Superior temporal gyrus (tissue), 1 donor: ENCODE data around the gene PABPN1L.
A peak's percentile ranks its signal among the peaks of the same experiment; 100 is the strongest.

ENCODE experiments used
- DNase-seq: peaks from one replicate; pipeline ENCODE4 v3.0.0-alpha.2; 2016; ENCODE audit errors: extremely low spot score

The PABPN1L gene

DNA sequence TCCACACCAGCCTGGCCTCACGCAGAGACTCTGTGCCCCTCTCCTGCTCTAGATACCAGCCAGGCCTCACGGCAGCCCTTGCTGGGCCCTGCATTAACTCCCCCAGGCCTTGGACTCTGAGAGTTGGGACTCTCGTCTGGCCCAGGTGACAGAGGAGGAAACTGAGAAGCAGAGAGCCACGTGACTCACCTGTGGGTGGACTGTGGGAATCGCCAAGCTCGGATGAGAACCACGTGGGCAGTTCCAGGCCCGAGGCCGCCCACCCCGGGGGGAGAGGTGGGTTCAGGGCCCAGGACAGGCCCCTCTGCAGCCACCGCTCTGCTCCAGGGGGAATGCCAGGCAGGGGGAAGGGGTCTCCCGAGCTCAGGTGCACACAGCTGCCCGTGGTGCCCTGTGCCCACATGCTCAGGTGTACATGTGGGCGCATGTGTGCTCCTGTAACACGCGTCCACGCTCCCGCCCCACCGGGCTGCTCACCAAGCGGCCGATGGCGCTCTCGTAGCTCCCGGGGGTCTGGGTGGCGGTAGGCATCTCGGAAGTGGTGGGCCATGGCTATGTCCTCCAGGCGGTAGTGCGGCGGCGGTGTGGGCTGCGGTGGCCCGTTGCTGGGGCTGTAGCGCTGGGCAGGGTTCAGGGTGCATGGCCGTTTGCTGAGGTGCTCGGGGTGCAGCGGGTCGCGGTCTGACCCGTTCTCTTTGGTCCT is 18.3 kb upstream of the PABPN1L start:
- DNase-seq = no peak

DNA sequence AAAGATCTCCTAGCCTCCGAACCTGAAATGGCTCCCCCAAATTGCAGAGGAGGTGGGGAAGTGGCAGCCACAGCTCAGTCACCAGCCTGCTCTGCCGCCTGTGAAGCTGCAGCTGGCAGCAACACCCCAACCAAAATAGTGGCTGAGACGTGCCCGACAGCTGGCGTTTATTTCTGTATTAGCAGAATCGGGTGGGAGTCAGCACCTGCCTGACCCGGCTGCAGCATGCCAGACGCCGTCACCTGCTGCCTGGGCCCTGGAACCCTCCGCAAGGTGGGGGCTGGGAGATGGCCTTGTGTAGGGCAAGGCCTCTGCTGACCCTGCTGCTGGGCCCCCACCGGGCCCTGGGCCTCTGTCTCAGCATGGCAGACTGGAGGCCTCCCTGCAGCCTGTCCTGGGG is 17.5 kb upstream of the PABPN1L start:
- peak; percentile 12 for DNase-seq

DNA sequence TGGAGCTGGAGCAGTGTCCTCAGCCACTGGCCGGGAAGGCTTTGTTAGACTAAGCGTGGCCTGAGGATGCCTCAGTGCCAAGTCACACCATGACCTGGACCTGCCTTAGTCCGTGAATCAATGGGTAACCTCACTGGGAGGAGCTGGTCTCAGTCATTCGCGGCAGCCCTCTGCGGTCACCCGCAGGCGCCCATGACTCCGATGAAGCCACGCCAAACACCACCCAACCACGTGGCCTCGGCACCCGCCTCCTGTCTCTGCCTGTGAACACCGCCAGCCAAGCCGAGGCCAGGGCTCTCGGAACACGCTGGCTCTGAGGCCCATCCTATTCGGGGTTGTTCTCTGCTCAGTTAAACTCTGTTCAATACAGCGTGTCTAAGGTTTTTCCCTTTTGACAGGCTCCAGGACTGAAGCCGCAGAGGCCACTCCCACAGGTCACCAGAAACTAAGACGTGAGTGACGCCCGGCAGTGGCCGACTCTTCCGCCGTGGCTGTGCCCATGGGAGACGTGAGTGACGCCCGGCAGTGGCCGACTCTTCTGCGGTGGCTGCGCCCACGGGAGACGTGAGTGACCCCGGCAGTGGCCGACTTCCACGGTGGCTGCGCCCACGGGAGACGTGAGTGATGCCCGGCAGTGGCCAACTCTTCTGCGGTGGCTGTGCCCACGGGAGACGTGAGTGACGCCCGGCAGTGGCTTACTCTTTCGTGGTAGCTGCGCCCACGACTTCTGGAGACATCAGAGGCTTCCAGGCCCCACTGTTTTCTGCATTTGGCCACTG is 16.8 kb upstream of the PABPN1L start:
- DNase-seq = peak; percentile 7

DNA sequence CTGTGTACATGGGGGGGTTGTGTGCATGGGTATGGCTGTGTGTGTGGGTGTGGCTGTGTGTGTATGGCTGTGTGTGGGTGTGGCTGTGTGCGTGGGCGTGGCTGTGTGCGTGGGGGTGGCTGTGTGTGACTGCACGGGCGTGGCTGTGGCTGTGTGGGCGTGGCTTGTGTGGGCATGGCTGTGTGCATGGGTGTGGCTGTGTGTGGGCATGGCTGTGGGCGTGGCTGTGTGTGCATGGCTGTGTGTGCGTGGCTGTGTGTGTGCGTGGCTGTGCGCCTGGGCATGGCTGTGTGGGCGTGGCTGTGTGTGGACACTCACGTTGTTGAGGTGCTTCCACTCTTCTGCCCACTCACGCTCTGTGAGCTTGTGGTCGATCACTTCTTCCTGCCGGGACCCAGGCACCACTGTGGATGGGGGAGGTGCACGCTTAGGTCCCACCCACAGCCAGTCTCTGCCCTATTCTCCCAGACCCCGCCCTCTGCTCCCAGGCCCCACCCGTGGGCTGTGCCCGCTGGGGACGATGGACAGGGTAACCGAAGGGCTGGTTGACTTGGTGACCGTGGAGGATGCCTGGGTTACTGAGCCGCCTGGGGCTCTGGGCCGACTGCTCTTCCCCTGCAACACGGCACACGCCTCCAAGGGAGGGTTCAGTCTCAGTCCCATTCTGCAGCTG is 16.0 kb upstream of the PABPN1L start:
- DNase-seq = no peak

DNA sequence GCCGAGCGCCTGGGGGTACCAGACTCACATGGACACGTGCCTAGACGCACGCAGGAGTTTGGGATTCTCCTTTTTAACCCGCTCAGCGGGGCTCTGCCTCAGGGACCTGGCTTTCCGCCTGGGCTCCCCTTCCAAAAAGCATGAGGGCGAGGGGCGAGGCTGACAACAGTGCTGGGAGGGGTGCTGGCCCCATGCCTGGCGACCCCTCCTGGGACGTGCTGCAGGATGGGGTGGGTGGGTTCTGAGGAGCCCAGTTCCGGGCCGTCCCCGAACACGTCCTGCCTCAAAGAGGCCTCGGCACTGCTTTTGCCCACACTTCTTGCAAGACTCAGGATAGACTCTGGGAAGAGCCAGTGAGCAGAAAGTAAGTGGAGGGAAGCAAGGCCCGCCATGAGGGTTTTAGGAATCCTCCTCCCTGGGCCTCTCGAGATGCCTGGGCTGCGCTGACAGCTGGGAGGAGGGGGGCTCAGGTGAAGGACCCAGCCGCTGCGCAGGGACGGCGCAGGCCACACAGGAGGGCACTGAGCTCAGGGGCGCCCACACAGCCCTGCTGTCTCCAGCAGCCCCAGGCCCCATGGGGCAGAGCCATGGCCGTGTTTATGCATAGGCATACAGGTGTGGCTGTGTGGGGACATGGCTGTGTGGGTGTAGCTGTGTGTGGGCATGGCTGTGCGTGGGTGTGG is 15.4 kb upstream of the PABPN1L start:
- no peak for DNase-seq

DNA sequence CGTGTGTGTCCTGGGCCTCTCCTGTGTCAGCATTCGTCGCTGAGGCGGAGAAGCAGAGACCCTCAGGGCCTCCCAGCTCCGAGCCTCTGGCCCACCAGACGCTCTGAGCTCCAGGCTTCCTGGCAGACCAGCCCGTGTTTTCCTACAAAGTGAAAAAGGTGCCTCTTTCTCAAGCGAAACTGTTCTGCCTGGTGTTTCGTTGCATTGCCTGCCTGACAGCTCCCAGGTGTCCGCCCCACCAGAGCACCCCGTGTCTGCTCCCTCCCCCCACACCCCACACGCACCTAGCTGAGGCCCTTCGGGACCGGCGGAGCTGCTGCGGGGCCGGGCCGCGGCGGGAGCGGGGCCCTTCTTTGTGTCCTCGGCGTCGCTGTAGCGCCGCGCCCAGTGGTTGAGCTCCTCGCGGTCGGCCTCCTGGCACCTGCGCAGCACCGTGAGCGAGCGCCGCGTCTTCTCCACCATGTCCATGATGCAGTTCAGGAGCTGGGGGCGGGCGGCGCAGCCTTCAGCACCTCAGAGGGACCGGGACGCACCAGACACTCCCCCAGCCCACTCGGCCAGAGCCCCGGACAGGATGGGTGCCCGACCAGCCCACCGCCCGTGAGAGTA is 14.7 kb upstream of the PABPN1L start:
- no peak for DNase-seq

DNA sequence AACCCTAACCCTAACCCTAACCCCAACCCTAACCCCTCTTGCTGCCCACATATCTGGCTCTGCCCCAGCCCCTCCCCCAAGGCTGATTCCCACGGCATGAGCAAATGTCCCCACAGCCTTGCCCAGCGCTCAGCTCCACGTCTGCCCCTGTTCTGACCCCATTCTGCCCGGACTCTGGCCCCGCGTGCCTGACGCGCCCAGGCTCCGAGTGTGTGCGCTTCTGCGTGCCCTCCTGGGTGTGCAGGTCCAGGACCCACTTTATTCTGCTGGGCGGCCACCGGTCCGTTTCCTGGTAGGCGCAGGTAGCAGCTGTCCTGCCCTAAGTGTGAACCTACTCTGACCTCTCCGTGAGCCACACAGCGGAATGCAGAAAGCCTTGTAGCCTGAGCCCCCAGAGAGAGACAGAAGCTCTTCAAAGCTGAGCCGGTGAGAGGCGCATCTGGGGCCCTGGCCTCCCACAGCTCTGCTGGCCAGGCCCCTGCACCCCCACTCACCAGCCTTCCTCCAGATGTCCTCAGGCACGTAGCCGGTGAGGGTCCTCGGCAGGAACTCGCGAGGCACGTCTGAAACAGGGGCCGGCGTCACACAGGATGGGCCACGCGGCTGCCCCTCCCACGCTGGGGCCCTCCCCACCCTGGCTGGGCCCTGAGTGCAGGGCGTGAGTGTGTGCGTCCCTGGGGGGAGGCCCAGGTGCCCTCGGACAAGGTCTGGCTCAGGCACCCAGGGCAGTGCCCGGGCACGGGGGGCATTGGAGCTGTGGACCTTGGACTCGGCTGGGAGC is 14.0 kb upstream of the PABPN1L start:
- DNase-seq = no peak

DNA sequence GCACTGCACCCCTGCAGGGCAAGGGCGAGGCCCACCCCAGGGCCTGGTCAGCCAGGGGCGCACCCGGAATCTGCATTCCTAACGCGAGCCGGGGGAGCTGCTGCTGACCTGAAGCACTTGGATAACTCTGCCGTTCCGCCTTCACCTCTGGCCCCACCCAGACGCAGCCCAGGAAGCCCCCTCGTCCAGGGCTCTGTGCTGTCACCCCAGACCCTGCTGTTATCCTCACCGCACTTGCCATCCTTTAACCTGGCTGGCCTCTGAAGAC is 13.3 kb upstream of the PABPN1L start:
- no peak for DNase-seq

DNA sequence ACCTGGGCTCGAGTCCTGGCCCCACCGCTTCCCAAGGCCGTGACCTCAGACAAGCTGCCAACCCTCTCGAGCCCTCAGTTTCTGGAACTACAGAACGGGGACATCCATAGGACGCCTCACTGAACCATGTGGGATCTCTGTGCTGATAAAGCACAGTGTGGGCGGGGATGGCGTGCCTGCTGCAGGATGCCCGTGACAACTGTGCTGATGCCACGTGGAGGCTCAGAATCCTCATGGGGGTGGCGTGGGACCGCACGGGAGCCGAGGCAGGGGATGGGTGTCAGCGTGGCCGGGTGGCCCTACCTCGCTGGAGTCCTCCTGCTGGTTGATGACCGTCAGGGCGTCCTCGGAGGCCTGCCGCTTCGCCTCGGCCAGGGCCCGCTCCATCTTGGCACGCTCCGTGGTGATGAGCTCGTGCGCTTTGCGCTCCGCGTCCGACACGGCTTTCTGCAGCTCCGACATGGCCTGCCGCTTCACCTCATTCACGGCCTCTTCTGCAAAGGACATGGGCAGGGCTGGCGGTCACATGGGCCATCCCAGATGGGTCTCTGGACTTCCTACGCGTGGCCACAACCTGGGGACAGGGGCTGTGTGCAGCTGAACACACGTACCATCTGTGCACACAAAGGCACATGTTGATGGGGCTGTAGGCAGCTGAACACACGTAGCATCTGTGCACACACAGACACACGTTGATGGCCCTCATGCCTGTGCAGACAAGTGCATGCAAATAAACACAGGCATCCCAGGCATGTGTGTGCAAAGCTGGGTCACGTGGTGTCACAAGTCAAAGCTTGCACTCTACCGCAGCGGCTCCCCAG is 12.7 kb upstream of the PABPN1L start:
- DNase-seq = no peak

DNA sequence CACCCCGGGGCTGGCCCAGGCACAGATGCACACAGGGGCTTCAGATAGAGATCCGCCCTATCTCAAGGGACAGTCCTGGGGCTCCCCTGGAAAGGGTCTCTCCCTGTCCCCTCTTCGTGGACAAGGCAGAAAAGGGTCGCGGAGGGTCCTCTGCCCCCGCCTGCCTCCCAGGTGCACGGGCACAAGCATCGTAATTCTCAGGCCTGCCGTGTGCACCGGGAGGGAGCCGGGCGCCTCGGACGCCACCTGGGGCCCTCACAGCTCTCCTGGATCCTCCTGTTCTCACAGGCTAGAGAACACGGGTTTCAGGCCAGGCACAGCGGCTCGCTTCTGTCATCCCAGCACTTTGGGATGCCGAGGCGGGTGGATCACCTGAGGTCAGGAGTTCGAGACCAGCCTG is 11.9 kb upstream of the PABPN1L start:
- no peak for DNase-seq

DNA sequence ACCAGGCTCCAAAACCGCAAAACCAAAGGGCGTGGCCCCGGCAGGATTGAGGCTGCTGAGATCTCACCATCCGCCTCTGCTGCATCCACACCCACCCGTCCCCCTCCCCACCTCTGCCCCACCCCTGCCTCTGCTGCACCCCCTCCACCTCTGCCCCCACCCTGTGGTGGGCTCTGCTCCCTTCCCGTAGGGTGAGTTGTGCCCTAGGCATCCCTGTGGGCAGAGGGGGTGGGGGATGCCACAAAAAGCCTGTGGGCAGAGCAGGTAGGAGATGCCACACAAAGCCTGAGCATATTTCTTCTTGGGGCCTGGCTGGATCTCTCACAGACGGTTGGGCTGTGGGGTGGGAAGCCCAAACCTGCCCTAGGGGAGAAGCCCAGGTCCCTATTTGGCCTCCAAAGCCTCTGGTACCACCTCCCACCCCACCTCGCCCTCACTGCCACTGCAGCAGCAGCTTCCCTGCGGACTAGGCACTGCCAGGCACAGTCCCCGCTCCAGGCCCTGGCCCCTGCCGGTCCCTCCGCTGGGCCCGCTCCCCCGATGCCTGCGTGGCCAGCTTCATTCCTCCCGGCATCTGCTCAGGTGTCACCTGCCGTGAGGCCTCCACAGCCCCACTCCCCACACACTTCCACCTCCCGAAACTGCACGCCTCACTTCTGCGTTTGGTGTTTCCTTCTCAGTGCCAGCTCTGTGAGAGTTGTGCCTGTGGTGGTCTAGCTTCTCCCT is 11.3 kb upstream of the PABPN1L start:
- no peak for DNase-seq

DNA sequence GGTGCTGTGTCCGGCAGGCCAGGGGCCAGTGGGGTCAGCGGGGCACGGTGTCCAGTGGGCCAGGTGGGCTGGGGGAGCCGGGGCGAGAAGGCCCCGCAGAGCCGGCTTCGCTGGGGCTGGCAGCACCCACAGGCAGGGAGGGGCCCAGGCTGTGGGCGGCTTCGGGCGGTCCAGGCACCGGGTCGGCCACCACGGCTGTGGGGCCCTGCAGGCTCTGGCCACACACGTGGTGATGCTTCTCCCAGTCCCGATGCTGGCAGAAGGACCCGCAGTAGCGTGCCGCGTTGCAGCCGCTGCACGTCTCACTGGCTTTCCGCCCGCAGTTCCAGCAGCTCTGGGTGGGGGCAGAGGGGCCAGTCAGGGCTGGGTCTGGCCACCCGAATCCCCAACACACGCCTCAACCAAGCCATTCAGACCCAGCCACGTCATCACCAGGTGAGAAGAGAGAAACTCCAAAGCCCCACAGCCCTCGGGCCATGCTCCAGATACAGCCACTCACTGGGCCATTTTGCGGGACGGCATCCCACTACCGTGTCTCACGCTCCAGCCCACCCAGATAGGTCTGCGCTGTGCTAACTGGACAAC is 10.6 kb upstream of the PABPN1L start:
- no peak for DNase-seq

DNA sequence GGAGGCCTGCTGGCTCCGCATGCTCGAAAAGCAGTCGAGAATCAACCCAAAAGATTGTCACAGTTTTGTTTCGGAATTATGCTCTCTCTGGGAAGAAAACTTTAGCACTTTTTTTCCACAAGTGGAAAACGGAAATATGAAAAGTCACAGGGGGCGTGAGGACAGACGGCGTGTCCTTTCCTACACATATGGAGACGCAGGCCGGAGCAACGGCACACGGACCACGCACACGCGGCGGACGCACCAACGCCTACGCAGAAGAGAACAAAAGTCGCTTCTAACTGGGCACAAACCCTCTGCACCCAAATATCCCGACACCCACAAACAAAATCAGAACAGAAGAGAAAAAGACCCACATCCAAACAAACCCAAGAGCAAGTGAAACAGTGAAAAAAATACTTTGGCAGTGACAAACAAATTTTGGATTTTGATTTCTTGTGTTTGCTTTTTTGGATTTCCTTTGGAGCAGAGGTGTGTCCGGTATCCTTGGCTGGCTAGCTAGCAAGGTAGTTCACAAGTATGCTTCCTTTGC is 9.3 kb upstream of the PABPN1L start:
- no peak for DNase-seq

DNA sequence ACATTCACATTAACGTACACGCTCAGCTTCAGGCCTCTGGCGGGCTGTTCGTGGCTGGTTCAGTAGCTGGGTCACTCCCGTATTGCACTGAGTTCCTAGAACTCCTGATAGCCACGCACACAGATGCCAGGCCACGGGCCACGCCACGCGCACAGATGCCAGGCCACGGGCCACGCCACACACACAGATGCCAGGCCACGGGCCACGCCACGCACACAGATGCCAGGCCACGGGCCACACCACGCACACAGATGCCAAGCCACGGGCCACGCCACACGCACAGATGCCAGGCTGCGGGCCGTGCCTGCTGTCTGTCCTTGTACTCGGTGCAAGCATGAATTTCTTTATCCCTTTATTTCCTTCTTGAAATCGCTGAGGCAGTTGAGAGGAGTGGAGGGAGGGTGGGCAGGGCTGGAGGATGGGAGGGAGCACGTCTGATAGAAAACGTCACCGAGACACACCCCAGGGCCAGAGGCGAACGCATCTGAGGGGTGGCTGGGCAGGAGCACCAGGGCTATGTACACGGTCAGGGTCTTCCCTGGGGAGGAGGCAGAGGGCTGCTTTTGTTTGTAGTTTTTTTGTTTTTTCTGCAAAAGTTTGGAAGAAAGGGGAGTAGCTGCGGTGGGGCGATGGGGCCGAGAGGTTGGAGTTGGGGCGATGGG is 8.6 kb upstream of the PABPN1L start:
- no peak for DNase-seq

DNA sequence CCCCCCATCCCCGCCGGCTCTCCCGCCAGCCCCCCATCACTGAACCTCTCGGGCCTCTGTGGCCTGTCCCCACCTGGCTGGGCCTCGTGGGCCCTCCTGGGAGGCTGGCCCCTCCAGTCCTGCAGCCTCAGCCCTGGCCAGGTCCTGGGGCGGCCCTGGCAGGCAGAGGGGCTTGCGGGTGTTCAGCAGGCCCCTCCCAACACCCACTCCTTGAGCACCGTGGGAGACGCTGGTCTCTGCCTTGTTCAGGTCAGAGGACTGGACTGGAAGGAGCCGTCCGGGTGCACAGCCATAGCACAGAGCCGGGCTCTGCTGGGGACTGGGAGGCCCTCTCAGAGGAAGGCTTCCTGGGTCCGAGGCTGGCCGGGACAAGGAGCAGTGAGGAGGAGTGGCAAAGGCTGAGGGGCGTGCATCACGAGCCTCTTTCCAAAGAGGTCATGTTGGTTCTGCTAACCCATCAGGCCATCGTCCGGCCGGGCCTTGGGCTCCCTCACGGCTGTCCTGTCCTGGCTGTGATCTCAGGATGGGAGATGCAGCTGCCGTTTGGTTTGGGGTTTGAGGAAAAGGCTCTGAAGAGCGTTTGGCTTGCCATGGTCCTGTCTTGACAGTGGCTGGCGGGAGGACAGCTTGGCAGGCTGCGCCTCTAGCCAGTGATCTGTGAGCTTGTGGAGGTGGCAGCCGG is 6.3 kb upstream of the PABPN1L start:
- no peak for DNase-seq

DNA sequence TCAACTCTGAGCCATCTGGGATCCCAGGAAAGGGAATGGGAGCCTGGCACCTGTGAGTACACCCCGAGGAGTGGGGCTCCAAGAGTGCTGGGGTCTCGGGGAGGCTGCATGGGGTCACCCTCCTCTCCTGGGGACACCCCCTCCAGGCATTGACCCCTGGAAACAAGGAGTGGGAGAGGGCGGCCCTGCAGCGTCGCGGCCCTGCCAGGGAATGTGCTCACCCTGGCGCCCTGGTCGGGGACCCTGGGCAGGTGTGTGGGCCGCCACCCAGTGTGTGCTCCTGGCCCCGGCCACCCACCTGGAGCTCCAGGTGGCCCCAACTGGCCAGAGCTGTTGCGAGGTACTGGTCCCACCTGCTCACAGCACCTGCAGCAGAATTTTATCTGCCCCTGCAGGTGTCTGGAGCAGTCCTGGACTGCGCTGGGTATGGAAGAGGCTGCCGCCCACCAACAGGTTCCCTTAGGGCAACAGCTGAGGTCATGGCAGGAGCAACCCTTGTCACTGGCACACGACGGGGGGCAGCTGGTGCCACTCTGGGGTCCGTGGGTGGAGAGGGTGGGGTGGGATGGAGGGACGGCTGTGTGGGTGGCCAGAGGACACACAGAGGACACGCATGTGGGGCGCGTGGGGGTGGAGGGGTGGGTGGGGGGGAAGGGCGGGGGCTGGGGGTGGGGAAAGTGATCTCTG is 5.4 kb upstream of the PABPN1L start:
- DNase-seq = no peak

DNA sequence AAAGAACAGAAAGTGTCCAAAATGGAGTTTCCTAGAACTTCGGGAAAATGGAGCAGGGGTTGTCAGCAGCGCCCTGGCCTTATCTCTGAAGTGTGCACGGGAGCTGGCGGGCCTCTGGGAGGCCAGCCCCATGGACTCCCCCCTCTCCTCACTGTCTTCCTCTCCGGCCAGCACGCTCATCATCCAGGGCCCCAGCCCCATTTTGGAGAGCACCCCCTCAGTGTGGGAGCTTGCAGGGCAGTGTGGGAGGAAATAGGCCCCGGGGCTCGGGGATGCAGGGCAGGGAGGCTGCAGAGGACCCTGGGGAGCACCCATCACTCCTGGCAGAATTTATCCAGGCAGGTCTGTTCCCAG is 4.9 kb upstream of the PABPN1L start:
- DNase-seq = no peak
